Measurements from ENCODE around the gene CCL20.
"Not testable (repeated sequence)": the region's sequence is repeated elsewhere in the genome, so short reads cannot be mapped to it uniquely, and the experiment has no call there.

The CCL20 gene

DNA sequence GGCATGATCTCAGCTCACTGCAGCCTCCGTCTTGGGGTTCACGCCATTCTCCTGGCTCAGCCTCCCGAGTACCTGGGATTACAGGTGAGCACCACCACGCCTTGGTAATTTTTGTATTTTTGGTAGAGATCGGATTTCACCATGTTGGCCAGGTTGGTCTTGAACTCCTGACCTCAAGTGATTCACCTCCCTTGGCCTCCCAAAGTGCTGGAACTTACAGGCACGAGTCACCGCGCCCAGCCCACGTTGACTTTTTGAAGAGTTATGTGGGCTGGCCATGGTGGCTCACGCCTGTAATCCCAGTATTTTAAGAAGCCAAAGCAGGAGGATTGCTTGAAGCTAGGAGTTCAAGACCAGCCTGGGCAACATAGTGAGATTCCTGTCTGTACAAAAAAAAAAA lies 20.8 kb downstream of the CCL20 start:
- no peak for DNase-seq (ENCODE audit: low read depth in 1 of 2, low spot score in 1 of 2)

DNA sequence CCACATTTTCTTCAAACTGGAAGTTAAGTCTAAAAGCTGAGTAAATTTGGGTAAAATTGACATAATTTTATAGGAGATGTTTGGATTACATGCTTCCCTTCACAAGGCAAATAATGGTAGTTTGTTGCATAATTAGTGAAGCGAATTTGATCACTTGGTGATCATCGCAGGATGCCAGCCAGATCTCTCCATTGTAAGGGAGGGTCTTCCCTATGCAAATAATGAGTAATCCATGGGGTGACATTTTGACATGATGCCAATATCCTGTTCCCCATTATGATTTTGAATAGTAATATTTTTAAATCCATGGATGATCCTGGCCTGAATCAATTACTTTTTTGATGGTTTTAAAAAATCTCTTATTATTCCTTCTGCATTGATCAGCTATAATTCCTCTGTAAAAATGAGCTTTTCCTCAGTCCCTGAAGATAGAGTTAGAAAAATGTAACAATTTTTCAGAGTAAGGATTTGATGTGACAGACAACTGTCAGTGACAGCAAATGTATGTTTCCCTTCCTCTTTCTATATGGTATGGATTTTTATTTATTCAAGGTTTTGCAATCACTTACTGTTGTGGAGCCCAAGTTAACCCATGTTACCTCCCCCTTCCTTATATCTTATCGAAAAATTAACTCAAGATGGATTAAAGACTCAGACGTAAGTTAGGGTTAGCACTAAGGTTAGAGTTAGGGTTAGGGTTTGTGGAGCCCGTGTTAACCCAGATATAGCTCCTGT lies 21.4 kb downstream of the CCL20 start:
- no peak for DNase-seq (ENCODE audit: low read depth in 1 of 2, low spot score in 1 of 2)

DNA sequence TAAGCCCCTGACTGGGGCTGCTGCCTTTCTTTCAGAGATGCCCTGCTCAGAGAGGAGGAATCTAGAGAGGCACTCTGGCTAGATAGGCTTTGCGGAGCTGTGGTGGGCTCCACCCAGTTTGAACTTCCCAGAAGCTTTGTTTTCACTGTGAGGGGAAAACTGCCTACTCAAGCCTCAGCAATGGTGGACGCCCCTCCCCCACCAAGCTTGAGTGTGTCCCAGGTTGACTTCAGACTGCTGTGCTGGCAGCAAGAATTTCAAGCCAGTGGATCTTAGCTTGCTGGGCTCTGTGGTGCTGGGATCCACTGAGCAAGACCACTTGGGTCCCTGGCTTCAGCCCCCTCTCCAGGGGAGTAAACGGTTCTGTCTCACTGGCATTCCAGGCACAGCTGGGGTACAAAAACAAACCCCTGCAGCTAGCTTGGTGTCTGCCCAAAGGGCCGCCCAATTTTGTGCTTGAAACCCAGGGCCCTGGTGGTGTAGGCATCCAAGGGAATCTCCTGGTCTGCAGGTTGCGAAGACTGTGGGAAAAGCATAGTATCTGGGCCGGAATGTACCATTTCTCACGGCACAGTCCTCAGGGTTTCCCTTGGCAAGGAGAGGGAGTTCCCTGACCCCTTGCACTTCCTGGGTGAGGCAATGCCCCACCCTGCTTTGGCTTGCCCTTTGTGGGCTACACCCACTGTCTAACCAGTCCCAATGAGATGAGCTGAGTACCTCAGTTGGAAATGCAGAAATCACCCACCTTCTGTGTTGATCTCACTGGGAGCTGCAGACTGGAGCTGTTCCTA lies 25.9 kb downstream of the CCL20 start:
- not testable (repeated sequence) for DNase-seq (ENCODE audit: low read depth in 1 of 2, low spot score in 1 of 2)

GRCh38 chr2:227846831-227847230 lies 33.2 kb downstream of the CCL20 start:
- no peak for DNase-seq (ENCODE audit: low read depth in 1 of 2, low spot score in 1 of 2)

DNA sequence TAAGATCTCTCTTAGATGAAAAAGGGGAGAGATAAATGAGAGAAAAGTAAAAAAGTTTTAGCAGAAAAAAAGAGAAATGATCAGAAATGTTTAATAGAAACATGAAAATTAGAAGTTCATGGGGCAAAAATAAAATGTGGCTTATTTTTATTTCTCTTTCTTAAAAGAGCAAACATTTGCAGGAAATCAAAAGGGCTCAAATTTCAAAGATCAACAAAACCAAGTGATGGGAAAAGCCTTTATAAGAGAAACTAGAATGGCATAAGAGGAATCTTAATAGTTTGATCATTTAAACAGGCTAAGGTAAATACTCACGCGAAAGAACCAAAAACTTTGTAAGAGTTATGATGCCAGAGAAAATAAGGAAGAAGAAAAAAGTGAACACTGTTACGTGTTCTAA lies 34.5 kb downstream of the CCL20 start:
- no peak for DNase-seq (ENCODE audit: low read depth in 1 of 2, low spot score in 1 of 2)

DNA sequence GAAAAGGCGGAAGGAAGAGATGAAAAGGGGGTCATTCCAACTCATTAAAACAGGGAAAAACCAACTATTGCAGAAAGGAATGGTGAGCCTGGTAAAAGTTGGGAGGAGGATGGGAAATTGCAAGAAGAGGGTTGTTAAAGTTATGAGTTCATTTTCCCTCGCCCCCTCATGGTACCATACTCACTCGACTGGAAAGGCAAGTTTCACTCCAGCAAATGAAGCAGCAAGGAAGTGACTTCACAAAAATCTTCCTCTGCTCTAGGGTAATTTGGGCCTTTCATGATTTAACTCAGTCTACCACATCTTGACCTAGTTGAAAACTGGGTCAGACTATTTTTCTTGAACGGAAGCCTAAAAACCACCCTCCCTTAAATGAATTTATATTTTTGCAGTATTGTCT lies 34.9 kb downstream of the CCL20 start:
- DNase-seq (ENCODE audit: low read depth in 1 of 2, low spot score in 1 of 2), result no peak

DNA sequence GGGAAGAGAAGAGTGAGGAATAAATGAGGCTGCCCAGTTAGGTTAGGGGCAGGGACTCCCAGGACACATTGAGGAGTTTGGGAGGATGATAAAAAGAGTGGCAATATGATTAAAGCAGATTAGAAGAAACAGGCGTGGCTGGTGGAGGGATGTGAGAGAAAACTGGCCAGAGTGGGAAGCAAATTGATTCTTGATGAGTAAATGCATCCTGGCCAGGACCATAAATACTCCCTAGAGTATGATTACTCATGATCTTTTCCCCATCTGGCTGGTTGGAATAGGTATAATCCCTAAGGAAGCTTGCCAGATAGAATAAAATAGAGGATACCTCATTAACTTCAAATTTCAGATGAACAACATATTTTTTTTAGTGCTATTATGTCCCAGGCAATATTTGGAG lies 36.3 kb downstream of the CCL20 start:
- no peak for DNase-seq (ENCODE audit: low read depth in 1 of 2, low spot score in 1 of 2)

- DNase-seq (ENCODE audit: low read depth in 1 of 2, low spot score in 1 of 2), result no peak
Observed at GRCh38 chr2:227853204-227853629, 39.6 kb downstream of the CCL20 start.

DNA sequence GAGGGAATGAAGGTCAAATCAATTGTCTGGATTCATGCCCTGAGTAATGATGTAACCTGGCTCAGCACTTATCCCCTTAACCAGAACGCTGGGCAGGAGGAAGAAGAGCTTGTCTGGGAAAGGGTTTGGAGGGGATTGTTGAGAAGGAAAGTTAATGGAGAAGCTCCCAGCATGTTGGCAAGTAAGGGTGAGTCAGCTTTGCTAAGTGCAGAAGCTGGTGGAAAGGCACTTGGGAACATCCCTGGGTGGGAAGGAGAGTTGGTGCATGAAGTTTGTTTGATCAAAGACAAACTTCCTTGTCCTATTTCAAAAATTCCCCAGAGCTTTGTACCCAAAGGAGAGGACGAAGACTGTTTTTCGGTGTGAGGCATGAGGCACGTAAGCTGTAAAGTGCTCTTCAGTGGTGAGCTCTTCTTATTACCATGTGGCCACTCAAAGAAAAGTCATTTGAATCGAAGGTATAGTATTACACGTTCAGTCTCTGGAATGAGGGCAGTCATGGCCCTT lies 40.2 kb downstream of the CCL20 start:
- no peak for DNase-seq (ENCODE audit: low read depth in 1 of 2, low spot score in 1 of 2)

DNA sequence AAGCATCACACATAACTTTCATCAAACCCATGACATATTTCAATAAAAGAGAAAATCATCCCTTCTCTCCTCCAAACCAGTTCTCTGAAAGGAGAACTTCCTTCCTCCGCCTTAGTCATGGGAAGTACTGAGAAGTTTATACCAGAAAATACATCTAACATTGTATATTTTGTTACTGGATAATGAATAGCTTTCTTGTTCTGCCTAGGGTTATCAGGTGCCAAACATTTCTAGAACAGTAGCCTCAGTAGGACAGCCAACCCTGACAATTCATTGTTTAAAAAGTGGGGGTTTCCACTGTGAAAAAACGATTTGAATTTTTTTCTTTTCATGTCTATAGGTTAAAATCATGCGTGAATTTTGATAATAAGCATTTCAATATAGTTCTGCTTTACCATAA lies 41.8 kb downstream of the CCL20 start:
- no peak for DNase-seq (ENCODE audit: low read depth in 1 of 2, low spot score in 1 of 2)

DNA sequence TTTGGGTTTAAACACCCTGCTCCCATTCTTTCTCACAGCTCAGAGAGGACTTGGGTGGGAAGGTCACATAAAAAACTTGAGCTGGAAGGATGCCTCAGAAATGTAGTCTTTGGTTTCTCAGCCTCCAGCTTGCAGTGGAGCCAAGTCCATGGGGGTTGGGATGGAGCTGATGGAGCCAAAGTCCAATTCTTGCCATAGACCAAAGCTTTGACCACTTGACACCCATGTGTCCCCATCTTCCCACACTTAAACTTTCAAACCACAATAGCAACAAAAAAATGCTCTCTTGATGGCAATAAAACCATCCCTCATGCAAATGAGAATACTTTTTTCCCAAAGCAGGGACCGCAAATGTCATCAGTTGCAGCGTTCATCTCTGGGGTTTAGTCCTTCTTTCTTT lies 43.1 kb downstream of the CCL20 start:
- DNase-seq (ENCODE audit: low read depth in 1 of 2, low spot score in 1 of 2), result no peak

DNA sequence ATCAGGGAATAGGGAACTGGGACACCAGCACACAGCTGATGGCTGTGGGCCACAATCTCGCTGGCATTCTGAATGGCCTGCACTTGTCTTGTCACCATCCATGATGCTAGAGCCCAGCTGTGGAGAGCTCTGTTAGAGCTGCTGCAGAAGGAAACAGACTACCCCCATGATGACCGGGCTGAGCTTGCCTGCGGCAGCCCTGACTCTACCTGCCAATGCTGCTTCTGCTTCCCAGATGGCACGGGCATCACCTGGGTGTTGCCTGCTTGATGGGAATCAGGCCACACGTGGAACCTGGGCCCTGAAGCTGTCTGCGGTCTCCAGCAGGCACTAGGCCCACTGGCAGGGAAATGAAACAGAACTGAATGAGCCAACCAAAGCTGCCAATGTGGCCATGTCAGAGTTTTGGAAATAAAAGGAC lies 46.6 kb downstream of the CCL20 start:
- no peak for DNase-seq (ENCODE audit: low read depth in 1 of 2, low spot score in 1 of 2)

DNA sequence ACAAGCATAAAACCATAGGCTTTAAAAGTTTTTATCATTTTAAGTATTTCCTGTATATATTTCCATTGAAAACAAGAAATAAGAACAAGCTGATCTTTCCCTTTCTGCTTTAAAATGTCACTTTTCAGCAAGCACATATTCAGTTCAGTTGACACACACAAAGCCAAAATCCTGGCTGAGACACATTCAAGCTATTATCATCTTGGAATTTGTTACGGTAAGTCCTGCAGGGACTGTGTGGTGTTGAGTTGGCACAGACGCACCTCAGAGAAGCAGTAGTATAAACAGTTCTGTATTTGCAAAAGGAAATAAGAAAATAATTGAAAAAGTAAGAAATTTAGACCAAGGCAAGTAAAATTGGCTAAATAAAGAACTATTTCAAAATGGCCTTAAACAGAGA lies 47.4 kb downstream of the CCL20 start:
- DNase-seq (ENCODE audit: low read depth in 1 of 2, low spot score in 1 of 2), result no peak

DNA sequence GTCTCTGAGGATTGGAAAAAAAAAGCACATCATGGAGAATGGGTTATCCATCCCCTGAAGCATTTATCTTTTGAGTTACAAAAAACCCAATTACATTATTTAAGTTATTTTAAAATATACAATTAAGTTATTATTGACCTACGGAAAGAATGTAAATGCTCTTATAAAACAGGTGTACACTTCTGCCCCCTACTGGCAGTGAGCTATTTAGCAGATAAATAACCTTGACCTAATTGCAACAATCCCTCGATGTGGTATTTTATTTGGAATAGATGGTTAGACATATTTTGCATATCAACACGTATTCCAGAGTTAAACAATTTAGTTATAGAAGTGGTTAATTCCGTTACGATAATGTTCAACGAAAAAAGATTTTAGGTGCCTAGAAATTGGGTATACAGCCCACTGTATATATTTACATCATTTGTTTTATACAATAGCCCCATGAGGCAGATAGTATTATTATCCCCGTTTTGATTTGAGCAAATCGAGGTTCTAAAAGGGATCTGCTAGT lies 48.6 kb downstream of the CCL20 start:
- DNase-seq (ENCODE audit: low read depth in 1 of 2, low spot score in 1 of 2), result no peak

- no peak for DNase-seq (ENCODE audit: low read depth in 1 of 2, low spot score in 1 of 2)
Observed at GRCh38 chr2:227862741-227863588, 49.3 kb downstream of the CCL20 start.

- DNase-seq (ENCODE audit: low read depth in 1 of 2, low spot score in 1 of 2), result no peak
Observed at GRCh38 chr2:227864161-227864756, 50.6 kb downstream of the CCL20 start.

DNA sequence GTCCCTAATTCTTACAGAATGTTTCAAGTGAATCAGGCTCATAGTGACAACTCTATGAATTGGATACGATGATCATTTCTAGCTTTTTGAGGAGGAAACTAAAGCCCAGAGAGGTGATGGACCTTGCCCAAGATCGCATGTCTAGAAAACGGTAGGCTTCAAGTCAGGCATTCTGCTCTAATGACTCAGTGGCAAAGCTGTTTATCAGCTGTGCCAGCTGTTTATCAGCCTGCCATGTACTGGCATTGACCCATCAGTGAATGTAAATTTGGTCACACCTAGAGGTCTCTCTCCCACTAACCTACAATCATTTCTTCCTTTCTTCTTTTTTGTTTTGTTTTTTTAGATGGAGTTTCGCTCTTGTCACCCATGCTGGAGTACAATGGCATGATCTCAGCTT lies 51.6 kb downstream of the CCL20 start:
- DNase-seq (ENCODE audit: low read depth in 1 of 2, low spot score in 1 of 2), result no peak

All from stimulated activated CD4-positive, alpha-beta T cell treated with anti-CD3 and anti-CD28 coated beads, Interleukin-15, amount 100 ng/mL, for 1 hour (primary cell).